RWPE2 (cell line): ENCODE measurements around the gene KRT1.

Source experiments
- ATAC-seq: fragments of 200-7000 bp; cut with Tn5 transposase; 3 replicates; pipeline ENCODE4 v1.9.1; 2021; ENCODE audit warnings: low read depth
- DNase-seq: peaks from one replicate; pipeline ENCODE4 v3.0.0-alpha.2; 2020; ENCODE audit warnings: low spot score
- H3K27ac ChIP-seq: fragments of 450-650 bp; 2 replicates; pipeline ENCODE4 v1.5.1; 2017; ENCODE audit warnings: mild to moderate bottlenecking; ENCODE audit not compliant: poor library complexity, severe bottlenecking
- H3K27me3 ChIP-seq: fragments of 250-450 bp; sonication (Bioruptor Pico); 2 replicates; pipeline ENCODE4 v1.5.1; 2021; ENCODE audit warnings: mild to moderate bottlenecking, moderate library complexity; ENCODE audit not compliant: insufficient read depth, poor library complexity, severe bottlenecking
- H3K36me3 ChIP-seq: fragments of 250-450 bp; sonication (Bioruptor Pico); 2 replicates; pipeline ENCODE4 v1.5.1; 2020; ENCODE audit warnings: low read depth, mild to moderate bottlenecking, moderate library complexity
- H3K4me1 ChIP-seq: fragments of 250-450 bp; sonication (Bioruptor Pico); 2 replicates; pipeline ENCODE4 v1.5.1; 2021; ENCODE audit warnings: mild to moderate bottlenecking, moderate library complexity; ENCODE audit not compliant: insufficient read depth, poor library complexity, severe bottlenecking
- H3K4me3 ChIP-seq: fragments of 250-450 bp; sonication (Bioruptor Pico); 2 replicates; pipeline ENCODE4 v1.5.1; 2021; ENCODE audit warnings: mild to moderate bottlenecking, moderate library complexity; ENCODE audit not compliant: severe bottlenecking
- H3K9me3 ChIP-seq: fragments of 250-450 bp; sonication (Bioruptor Pico); 2 replicates; pipeline ENCODE4 v1.5.1; 2021; ENCODE audit warnings: mild to moderate bottlenecking, moderate library complexity; ENCODE audit not compliant: severe bottlenecking
- TF ChIP-seq, protein P1 (sequence below): fragments of 450-650 bp; IDR thresholded peaks from one replicate; pipeline ENCODE4 v1.5.1; 2017; ENCODE audit warnings: mild to moderate bottlenecking, moderate library complexity; ENCODE audit not compliant: poor library complexity, severe bottlenecking

The KRT1 gene

DNA sequence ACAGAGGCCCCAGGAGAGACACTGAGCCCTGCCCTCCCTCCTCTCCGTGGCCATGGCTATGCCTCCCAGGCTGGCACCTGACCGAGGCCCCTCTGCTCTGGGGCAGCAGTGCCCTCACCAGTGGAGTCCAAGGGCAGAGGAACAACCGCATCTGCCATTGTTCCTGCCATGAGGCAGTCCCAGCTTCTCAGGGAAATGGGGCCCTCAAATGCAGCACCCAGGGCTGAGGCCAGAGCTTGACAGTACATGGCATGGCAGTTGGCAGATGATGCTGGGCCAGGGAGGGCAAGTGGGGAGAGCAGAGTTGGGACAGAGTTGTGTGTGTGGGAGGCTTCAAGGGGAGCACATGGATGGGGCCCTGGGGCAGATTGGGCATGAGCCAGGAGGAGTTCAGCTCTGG lies 44.2 kb upstream of the KRT1 start:
- Histone ChIP-seq H3K9me3 (no peaks in the 10 kb centered on the region), H3K27me3 (no peaks in the 10 kb centered on the region), H3K27ac (no peak overlapping the region), H3K4me3 (no peak overlapping the region), H3K36me3 (no peaks in the 10 kb centered on the region), H3K4me1 (no peaks in the 10 kb centered on the region)
- no peak for ATAC-seq
- no peak for DNase-seq
- TF ChIP-seq, protein P1, sequence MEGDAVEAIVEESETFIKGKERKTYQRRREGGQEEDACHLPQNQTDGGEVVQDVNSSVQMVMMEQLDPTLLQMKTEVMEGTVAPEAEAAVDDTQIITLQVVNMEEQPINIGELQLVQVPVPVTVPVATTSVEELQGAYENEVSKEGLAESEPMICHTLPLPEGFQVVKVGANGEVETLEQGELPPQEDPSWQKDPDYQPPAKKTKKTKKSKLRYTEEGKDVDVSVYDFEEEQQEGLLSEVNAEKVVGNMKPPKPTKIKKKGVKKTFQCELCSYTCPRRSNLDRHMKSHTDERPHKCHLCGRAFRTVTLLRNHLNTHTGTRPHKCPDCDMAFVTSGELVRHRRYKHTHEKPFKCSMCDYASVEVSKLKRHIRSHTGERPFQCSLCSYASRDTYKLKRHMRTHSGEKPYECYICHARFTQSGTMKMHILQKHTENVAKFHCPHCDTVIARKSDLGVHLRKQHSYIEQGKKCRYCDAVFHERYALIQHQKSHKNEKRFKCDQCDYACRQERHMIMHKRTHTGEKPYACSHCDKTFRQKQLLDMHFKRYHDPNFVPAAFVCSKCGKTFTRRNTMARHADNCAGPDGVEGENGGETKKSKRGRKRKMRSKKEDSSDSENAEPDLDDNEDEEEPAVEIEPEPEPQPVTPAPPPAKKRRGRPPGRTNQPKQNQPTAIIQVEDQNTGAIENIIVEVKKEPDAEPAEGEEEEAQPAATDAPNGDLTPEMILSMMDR = no peak

DNA sequence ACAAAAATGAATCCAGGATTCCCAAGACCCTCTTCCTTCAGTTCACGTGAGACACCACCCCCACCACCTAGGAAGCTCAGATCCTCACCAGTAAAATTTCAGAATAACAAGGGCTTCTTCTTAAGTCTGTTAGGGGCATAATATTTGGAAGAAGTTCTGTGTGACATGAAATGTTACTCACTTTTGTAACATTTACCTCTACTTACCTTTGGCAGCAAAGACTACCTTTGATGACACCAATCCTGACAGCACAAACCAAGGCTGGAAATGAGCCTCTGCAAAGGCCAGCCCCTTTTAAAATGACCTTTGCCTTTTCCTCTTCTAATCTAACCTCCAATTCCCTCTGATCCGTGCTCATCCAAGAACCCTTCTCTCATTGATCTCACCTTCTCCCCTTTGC lies 42.5 kb upstream of the KRT1 start:
- Histone ChIP-seq H3K27ac (no peak overlapping the region), H3K36me3 (no peaks in the 10 kb centered on the region), H3K9me3 (no peaks in the 10 kb centered on the region), H3K4me3 (no peak overlapping the region), H3K4me1 (no peaks in the 10 kb centered on the region), H3K27me3 (no peaks in the 10 kb centered on the region)
- no peak for DNase-seq
- no peak for ATAC-seq
- TF ChIP-seq, protein P1 = no peak

DNA sequence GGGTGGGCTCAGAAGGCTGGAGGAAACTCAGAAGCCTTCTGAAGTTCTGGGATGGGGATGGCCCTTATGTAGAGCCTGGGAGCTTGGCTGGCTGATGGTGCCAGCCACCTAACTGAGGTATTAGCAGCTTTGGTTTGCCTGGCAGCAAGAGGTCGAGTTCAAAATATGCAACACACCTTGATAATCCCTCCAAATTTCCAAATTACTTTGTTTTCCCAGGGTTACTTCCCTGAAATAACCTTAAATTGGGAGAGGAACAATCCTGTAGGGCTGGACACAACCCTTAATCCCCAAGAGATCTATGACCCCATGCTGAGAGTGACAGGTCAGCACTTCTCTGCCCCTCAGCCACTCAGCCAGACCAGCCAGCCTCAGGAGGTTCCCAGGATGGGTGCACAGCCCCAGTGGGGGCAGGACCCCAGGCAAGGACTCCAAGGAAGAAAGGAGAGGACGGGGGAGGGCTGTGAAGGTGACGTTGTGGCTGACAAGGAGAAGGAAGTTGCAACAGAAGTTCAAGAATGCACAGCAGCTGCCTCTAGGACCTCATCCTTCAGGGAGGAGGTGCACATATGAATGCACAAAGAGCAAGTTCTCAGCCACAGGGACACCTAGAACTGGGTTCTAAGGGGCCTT lies 41.7 kb upstream of the KRT1 start:
- H3K27me3 ChIP-seq = no peaks in the 10 kb centered on the region
- no peak overlapping the region for H3K4me3 ChIP-seq
- TF ChIP-seq, protein P1 = no peak
- H3K27ac ChIP-seq = no peak overlapping the region
- ATAC-seq (no peak), DNase-seq (no peak)
- H3K36me3 ChIP-seq = no peaks in the 10 kb centered on the region
- no peaks in the 10 kb centered on the region for H3K9me3 ChIP-seq
- no peaks in the 10 kb centered on the region for H3K4me1 ChIP-seq

DNA sequence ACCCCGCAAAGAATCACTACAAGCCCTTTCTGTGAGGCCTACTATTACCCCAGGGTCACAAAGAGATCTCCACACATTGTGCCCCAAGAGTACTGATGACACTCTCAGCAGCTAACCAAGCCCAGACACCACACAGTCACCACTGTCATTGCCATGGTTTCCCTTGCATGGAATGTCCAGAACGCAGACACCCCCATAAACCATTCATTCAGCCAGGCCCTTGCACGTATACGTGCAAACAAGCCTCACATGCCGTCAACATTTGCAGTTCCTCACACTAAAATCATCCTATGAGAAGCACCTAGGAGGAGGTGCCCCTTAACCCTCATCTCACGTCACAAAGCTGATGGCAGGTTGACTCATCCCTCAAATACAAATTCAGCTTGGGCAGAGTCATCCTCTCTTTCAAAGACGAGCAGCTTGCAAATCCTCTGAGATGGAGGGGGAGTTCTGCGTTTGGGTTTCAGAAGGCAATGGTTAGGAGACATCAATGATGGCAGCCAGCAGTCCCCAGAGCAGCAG lies 40.2 kb upstream of the KRT1 start:
- TF ChIP-seq, protein P1 = no peak
- H3K36me3 ChIP-seq = no peaks in the 10 kb centered on the region
- no peak overlapping the region for H3K4me3 ChIP-seq
- no peak for DNase-seq
- no peaks in the 10 kb centered on the region for H3K9me3 ChIP-seq
- no peaks in the 10 kb centered on the region for H3K4me1 ChIP-seq
- ATAC-seq = peak; percentile 72
- no peaks in the 10 kb centered on the region for H3K27me3 ChIP-seq
- H3K27ac ChIP-seq = no peak overlapping the region

DNA sequence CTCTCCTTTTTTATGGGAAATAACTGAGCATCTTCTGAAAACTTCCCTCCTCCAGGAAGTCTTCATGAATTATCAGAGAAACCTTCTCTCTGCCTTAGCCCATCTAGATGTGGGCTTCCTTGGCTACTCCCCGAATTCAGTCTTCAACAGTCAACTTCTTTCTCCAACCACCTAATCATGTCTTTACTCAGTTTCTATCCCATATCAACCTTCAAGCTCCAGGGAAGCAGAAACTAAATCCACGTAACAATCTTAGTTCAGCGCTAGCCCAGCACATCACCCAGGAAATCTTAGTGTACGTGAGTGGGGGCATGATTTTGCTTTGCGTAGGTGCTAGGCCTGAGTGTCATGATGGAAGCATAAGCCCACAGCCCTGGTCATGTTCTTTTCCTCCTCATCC lies 35.9 kb upstream of the KRT1 start:
- TF ChIP-seq, protein P1 = no peak
- Histone ChIP-seq H3K9me3 (no peaks in the 10 kb centered on the region), H3K4me3 (no peak overlapping the region), H3K27me3 (peaks cover 8% of the 10 kb centered on the region), H3K27ac (no peak overlapping the region), H3K36me3 (no peaks in the 10 kb centered on the region), H3K4me1 (no peaks in the 10 kb centered on the region)
- ATAC-seq = no peak
- no peak for DNase-seq
